Endothelial cell of umbilical vein (primary cell): ENCODE data around the gene PRDM16.

Experiments
- EZH2 ChIP-seq: IDR thresholded peaks from 2 replicates; pipeline ENCODE4 v1.6.1; 2012; ENCODE audit warnings: borderline replicate concordance, low read depth, mild to moderate bottlenecking, moderate library complexity, low read length, inconsistent platforms; ENCODE audit not compliant: severe bottlenecking
- POLR2A ChIP-seq: IDR thresholded peaks from 2 replicates; pipeline ENCODE4 v1.6.1; 2012; ENCODE audit warnings: low read depth, mild to moderate bottlenecking, control low read depth, low read length
- POLR2AphosphoS5 ChIP-seq: IDR thresholded peaks from 2 replicates; pipeline ENCODE4 v1.6.1; 2012; ENCODE audit warnings: low read depth, mild to moderate bottlenecking, control low read depth, low read length, moderate library complexity; ENCODE audit not compliant: insufficient read depth

DNA sequence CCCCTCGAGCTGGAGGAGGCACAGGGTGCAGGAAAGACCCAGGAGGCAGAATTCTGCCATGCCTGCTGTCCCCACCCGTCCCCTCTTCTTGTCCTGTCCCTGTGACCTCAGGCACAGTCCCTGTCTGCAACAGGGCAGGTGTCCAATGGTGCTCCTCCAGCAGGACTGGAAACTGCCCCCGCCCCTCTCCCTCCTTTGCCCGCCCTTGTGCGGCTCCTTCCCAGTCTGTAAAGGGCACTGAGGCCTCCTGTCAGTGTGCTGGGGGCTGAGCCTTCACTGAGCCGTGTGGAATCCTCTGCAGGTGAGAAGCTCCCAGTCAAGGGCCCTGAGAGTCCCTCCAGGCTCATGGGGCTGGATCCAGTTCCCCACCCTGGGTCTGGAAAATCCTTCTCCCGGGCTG lies 28.9 kb downstream of the PRDM16 start:
- TF ChIP-seq POLR2A (no peak), POLR2AphosphoS5 (no peak), EZH2 (no peak)
